NCI-H2029 treated with DMSO at 0.1 percent for 48 hours (cell line): Measurements from ENCODE around the gene ABCC2.

Experiments used
- DNase-seq: peaks from one replicate; lab custom pipeline; 2025; lab: John Stamatoyannopoulos, UW

ABCC2 gene

GRCh38 chr10:99775850-99776249 is 6.6 kb upstream of the ABCC2 start:
- DNase-seq, result no peak

GRCh38 chr10:99777918-99778714 is 4.3 kb upstream of the ABCC2 start:
- no peak for DNase-seq

- DNase-seq, result no peak
Observed at GRCh38 chr10:99779335-99779734, 3.1 kb upstream of the ABCC2 start.

GRCh38 chr10:99781734-99782429 is 558 bp upstream of the ABCC2 start:
- no peak for DNase-seq

- no peak for DNase-seq
Observed at GRCh38 chr10:99784016-99784726, 1.7 kb downstream of the ABCC2 start.

GRCh38 chr10:99784727-99785441 is 2.4 kb downstream of the ABCC2 start:
- no peak for DNase-seq

GRCh38 chr10:99785646-99786045 is 3.2 kb downstream of the ABCC2 start:
- no peak for DNase-seq

GRCh38 chr10:99787311-99787710 is 4.9 kb downstream of the ABCC2 start:
- DNase-seq, result no peak

GRCh38 chr10:99787782-99788445 is 5.5 kb downstream of the ABCC2 start:
- DNase-seq, result no peak

- no peak for DNase-seq
Observed at GRCh38 chr10:99788598-99789256, 6.3 kb downstream of the ABCC2 start.

- no peak for DNase-seq
Observed at GRCh38 chr10:99791831-99792230, 9.4 kb downstream of the ABCC2 start.

- DNase-seq, result no peak
Observed at GRCh38 chr10:99793819-99794218, 11.4 kb downstream of the ABCC2 start.

- DNase-seq, result no peak
Observed at GRCh38 chr10:99796928-99797327, 14.5 kb downstream of the ABCC2 start.

- DNase-seq, result no peak
Observed at GRCh38 chr10:99798031-99798430, 15.6 kb downstream of the ABCC2 start.

GRCh38 chr10:99798920-99799319 is 16.5 kb downstream of the ABCC2 start:
- no peak for DNase-seq

GRCh38 chr10:99799613-99800012 is 17.2 kb downstream of the ABCC2 start:
- no peak for DNase-seq

- no peak for DNase-seq
Observed at GRCh38 chr10:99804471-99804870, 22.0 kb downstream of the ABCC2 start.

- DNase-seq, result no peak
Observed at GRCh38 chr10:99805190-99805589, 22.8 kb downstream of the ABCC2 start.

- no peak for DNase-seq
Observed at GRCh38 chr10:99806091-99806490, 23.7 kb downstream of the ABCC2 start.

GRCh38 chr10:99807786-99808185 is 25.3 kb downstream of the ABCC2 start:
- no peak for DNase-seq

GRCh38 chr10:99808270-99808669 is 25.8 kb downstream of the ABCC2 start:
- DNase-seq, result no peak
